HG03064 (cell line): ENCODE data around the gene ZP1.
A peak's percentile ranks its signal among the peaks of the same experiment; 100 is the strongest.
"Not testable (repeated sequence)": the region's sequence is repeated elsewhere in the genome, so short reads cannot be mapped to it uniquely, and the experiment has no call there.

Experiments used
- ATAC-seq: cut with Tn5 transposase; IDR thresholded peaks from one replicate; pipeline ENCODE4 v1.9.1; 2021; ENCODE audit warnings: low read depth; ENCODE audit not compliant: unreplicated experiment

Gene ZP1

GRCh38 chr11:60866911-60867870, at the start of gene ZP1:
Gene ZP1 (plus strand): TSS chr11:60867542. CDS start chr11:60867562, 20 bp downstream.
- no peak for ATAC-seq

GRCh38 chr11:60818057-60818456, 49.3 kb upstream of the ZP1 start:
- no peak for ATAC-seq

- no peak for ATAC-seq
Measured at GRCh38 chr11:60821827-60822599, 45.3 kb upstream of the ZP1 start.

- not testable (repeated sequence) for ATAC-seq
Measured at GRCh38 chr11:60823745-60824306, 43.5 kb upstream of the ZP1 start.

- ATAC-seq, result no peak
Measured at GRCh38 chr11:60825118-60825517, 42.2 kb upstream of the ZP1 start.

GRCh38 chr11:60825790-60826189, 41.6 kb upstream of the ZP1 start:
- ATAC-seq, result no peak

GRCh38 chr11:60830478-60831142, 36.7 kb upstream of the ZP1 start:
- no peak for ATAC-seq

- ATAC-seq, result no peak
Measured at GRCh38 chr11:60831143-60831500, 36.2 kb upstream of the ZP1 start.

- no peak for ATAC-seq
Measured at GRCh38 chr11:60831501-60832079, 35.8 kb upstream of the ZP1 start.

GRCh38 chr11:60834742-60835533, 32.4 kb upstream of the ZP1 start:
- ATAC-seq, result no peak

GRCh38 chr11:60835534-60835846, 31.9 kb upstream of the ZP1 start:
- ATAC-seq, result no peak

GRCh38 chr11:60836866-60837515, 30.4 kb upstream of the ZP1 start:
- ATAC-seq, result no peak

GRCh38 chr11:60838132-60838531, 29.2 kb upstream of the ZP1 start:
- no peak for ATAC-seq

- ATAC-seq, result no peak
Measured at GRCh38 chr11:60840470-60841430, 26.6 kb upstream of the ZP1 start.

GRCh38 chr11:60841797-60842667, 25.3 kb upstream of the ZP1 start, which contains the start of gene CCDC86:
Gene CCDC86 (plus strand): TSS chr11:60842113. CDS start chr11:60842125, 12 bp downstream.
- peak; percentile 64 for ATAC-seq

GRCh38 chr11:60842668-60843600, 24.4 kb upstream of the ZP1 start:
- ATAC-seq, result no peak
